ENCODE data around the gene DOCK3.

DNA sequence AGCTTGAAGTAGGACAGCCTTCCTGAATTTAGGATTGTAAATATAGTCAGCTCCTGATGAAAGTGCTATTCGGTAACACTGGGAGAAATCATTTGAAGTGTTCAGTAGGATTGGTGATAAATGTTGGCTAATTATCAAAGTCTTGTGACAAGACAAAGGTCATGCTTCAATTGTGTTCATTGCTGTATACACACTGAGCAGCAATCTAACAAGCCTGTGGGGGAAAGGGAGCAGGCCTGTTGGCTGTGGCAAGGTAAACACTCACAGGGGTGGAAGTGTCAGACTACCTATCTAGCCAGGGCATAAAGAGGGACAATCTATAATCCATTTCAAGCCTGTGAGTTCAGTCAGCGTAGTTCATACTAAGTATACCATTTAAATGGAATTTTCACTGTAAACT is 599.3 kb downstream of the DOCK3 start:
- TF ChIP-seq CTCF (conservative IDR thresholded peaks at IDR 0.05; ENCODE audit: low read depth, low read length) (no peak), EZH2 (IDR thresholded peaks at IDR 0.05; ENCODE audit: borderline replicate concordance, low read depth, low read length, poor library complexity, severe bottlenecking) (no peak)
